Upper lobe of left lung (tissue), 4 donors: Measurements from ENCODE around the gene DNAAF5.

Source experiments
- POLR2AphosphoS5 ChIP-seq, 2 donors: sonication (generic); formaldehyde crosslinking; IDR thresholded peaks; one replicate each; pipeline ENCODE4 v1.5.1; 2017; ENCODE audit warnings: antibody characterized with exemption in 2 of 2
- TF ChIP-seq, protein P1 (sequence below), 6 experiments: fragments of 450-650 bp in 4 of 6; fragments of 200-600 bp in 2 of 6; sonication (generic) in 2 of 6; IDR thresholded peaks; one replicate each; pipeline ENCODE4 v1.5.1; 2016 to 2019; ENCODE audit warnings: antibody characterized with exemption in 6 of 6

DNA sequence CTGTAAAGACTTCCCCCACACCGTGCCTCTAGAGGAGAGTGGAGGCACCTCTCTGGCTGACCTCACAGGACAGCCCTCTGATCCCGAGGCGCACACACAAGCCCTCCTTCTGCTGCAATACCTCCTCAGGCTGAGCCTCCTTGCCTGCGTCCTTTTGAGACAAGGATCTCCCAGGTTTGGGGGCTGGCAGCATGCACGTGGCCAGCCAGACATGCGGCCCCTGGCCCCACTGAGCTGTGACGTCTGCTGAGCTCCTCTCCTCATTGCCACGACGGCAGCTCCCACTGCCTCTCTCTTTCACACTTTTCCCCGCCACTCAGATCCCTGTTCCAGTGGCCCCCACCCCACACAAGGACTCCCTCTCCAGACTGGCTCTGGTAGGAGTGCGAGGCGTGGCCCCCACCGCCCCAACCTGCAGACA lies 12.2 kb upstream of the DNAAF5 start:
- TF ChIP-seq, protein P1, sequence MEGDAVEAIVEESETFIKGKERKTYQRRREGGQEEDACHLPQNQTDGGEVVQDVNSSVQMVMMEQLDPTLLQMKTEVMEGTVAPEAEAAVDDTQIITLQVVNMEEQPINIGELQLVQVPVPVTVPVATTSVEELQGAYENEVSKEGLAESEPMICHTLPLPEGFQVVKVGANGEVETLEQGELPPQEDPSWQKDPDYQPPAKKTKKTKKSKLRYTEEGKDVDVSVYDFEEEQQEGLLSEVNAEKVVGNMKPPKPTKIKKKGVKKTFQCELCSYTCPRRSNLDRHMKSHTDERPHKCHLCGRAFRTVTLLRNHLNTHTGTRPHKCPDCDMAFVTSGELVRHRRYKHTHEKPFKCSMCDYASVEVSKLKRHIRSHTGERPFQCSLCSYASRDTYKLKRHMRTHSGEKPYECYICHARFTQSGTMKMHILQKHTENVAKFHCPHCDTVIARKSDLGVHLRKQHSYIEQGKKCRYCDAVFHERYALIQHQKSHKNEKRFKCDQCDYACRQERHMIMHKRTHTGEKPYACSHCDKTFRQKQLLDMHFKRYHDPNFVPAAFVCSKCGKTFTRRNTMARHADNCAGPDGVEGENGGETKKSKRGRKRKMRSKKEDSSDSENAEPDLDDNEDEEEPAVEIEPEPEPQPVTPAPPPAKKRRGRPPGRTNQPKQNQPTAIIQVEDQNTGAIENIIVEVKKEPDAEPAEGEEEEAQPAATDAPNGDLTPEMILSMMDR (IDR thresholded peaks at IDR 0.05), result no peak
- no peak for TF ChIP-seq POLR2AphosphoS5 (IDR thresholded peaks at IDR 0.05)
